ENCODE results near the gene RPA1.
A peak's percentile ranks its signal among the peaks of the same experiment; 100 is the strongest.
"Not testable (repeated sequence)": the region's sequence is repeated elsewhere in the genome, so short reads cannot be mapped to it uniquely, and the experiment has no call there.

The RPA1 gene

GRCh38 chr17:1813088-1813487, 16.7 kb upstream of the RPA1 start:
- DNase-seq (ENCODE audit: low read depth in 4 of 4, low spot score in 1 of 4) = no peak

GRCh38 chr17:1820528-1821252, 9.1 kb upstream of the RPA1 start:
- DNase-seq (ENCODE audit: low read depth in 4 of 4, low spot score in 1 of 4) = no peak

- DNase-seq (ENCODE audit: low read depth in 4 of 4, low spot score in 1 of 4) = no peak
Observed at GRCh38 chr17:1829216-1829591, 601 bp upstream of the RPA1 start.

- no peak for DNase-seq (ENCODE audit: low read depth in 4 of 4, low spot score in 1 of 4)
Observed at GRCh38 chr17:1830288-1830687, 483 bp downstream of the RPA1 start.

GRCh38 chr17:1834380-1835149, 4.8 kb downstream of the RPA1 start:
- peak in 1 of 4 experiments; percentile 24 for DNase-seq (ENCODE audit: low read depth in 4 of 4, low spot score in 1 of 4)

- DNase-seq (ENCODE audit: low read depth in 4 of 4, low spot score in 1 of 4) = no peak
Observed at GRCh38 chr17:1839516-1839915, 9.7 kb downstream of the RPA1 start.

- DNase-seq (ENCODE audit: low read depth in 4 of 4, low spot score in 1 of 4) = no peak
Observed at GRCh38 chr17:1843947-1844346, 14.1 kb downstream of the RPA1 start.

- DNase-seq (ENCODE audit: low read depth in 4 of 4, low spot score in 1 of 4) = no peak
Observed at GRCh38 chr17:1847191-1847590, 17.4 kb downstream of the RPA1 start.

GRCh38 chr17:1852327-1852726, 22.5 kb downstream of the RPA1 start:
- DNase-seq (ENCODE audit: low read depth in 4 of 4, low spot score in 1 of 4) = no peak

- DNase-seq (ENCODE audit: low read depth in 4 of 4, low spot score in 1 of 4) = no peak
Observed at GRCh38 chr17:1853698-1854097, 23.9 kb downstream of the RPA1 start.

- not testable (repeated sequence) for DNase-seq (ENCODE audit: low read depth in 4 of 4, low spot score in 1 of 4)
Observed at GRCh38 chr17:1856462-1856861, 26.7 kb downstream of the RPA1 start.

- no peak for DNase-seq (ENCODE audit: low read depth in 4 of 4, low spot score in 1 of 4)
Observed at GRCh38 chr17:1860978-1861377, 31.2 kb downstream of the RPA1 start.

GRCh38 chr17:1861391-1862010, 31.7 kb downstream of the RPA1 start:
- DNase-seq (ENCODE audit: low read depth in 4 of 4, low spot score in 1 of 4) = no peak

- peak; percentile 22 to 41 (median 34) for DNase-seq (ENCODE audit: low read depth in 4 of 4, low spot score in 1 of 4)
Observed at GRCh38 chr17:1865252-1866037, 35.6 kb downstream of the RPA1 start.

- DNase-seq (ENCODE audit: low read depth in 4 of 4, low spot score in 1 of 4) = no peak
Observed at GRCh38 chr17:1867307-1867706, 37.5 kb downstream of the RPA1 start.

GRCh38 chr17:1868090-1868489, 38.3 kb downstream of the RPA1 start:
- no peak for DNase-seq (ENCODE audit: low read depth in 4 of 4, low spot score in 1 of 4)

GRCh38 chr17:1870592-1870991, 40.8 kb downstream of the RPA1 start:
- DNase-seq (ENCODE audit: low read depth in 4 of 4, low spot score in 1 of 4) = no peak

GRCh38 chr17:1871756-1872155, 42.0 kb downstream of the RPA1 start:
- no peak for DNase-seq (ENCODE audit: low read depth in 4 of 4, low spot score in 1 of 4)

- no peak for DNase-seq (ENCODE audit: low read depth in 4 of 4, low spot score in 1 of 4)
Observed at GRCh38 chr17:1872254-1872653, 42.4 kb downstream of the RPA1 start.

GRCh38 chr17:1872976-1873375, 43.2 kb downstream of the RPA1 start:
- DNase-seq (ENCODE audit: low read depth in 4 of 4, low spot score in 1 of 4) = no peak

- no peak for DNase-seq (ENCODE audit: low read depth in 4 of 4, low spot score in 1 of 4)
Observed at GRCh38 chr17:1873418-1873817, 43.6 kb downstream of the RPA1 start.
